H1 (cell line): ENCODE data around the gene XAF1.

ENCODE experiments used
- SP1 ChIP-seq: IDR thresholded peaks from 2 replicates; pipeline ENCODE4 v1.6.1; 2011; ENCODE audit warnings: low read depth, low read length
- SRF ChIP-seq: IDR thresholded peaks from 2 replicates; pipeline ENCODE4 v1.6.1; 2011; ENCODE audit warnings: mild to moderate bottlenecking, low read depth, low read length, moderate library complexity

DNA sequence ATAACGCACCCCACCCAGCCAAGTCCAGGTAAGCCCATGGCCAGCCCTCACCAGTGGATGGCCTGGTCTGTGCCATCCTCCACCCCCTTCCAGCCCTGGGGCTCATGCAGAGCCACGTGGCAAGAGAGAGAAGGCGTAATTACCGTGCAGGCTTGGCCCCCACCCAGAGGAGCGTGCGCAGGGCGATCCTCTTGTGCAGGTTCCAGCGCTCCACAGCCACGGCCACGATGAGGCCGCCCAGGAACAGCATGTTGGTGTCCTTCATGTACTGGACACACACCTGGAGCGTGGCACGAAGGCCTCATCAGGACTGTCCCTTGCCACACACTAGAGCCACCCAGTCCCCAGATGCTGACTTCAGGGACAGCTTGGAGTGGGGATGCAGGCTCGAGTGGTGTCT, 49.3 kb upstream of the XAF1 start:
- no peak for TF ChIP-seq SP1
- TF ChIP-seq SRF: no peak
